Upper lobe of left lung (tissue), 4 donors: ENCODE measurements around the gene SPATS2.

Experiments
- EP300 ChIP-seq, 4 donors: sonication (generic); formaldehyde crosslinking; IDR thresholded peaks; one replicate each; pipeline ENCODE4 v1.5.1; 2017; ENCODE audit warnings: antibody characterized with exemption in 4 of 4, control low read depth in 2 of 4
- POLR2A ChIP-seq, 4 donors: fragments of 450-650 bp; IDR thresholded peaks; one replicate each; pipeline ENCODE4 v1.5.1; 2016 to 2017; ENCODE audit warnings: antibody characterized with exemption in 4 of 4, mild to moderate bottlenecking in 2 of 4
- POLR2AphosphoS5 ChIP-seq, 2 donors: sonication (generic); formaldehyde crosslinking; IDR thresholded peaks; one replicate each; pipeline ENCODE4 v1.5.1; 2017; ENCODE audit warnings: antibody characterized with exemption in 2 of 2
- TF ChIP-seq, protein P1 (sequence below), 6 experiments: fragments of 450-650 bp in 4 of 6; fragments of 200-600 bp in 2 of 6; sonication (generic) in 2 of 6; IDR thresholded peaks; one replicate each; pipeline ENCODE4 v1.5.1; 2016 to 2019; ENCODE audit warnings: antibody characterized with exemption in 6 of 6

DNA sequence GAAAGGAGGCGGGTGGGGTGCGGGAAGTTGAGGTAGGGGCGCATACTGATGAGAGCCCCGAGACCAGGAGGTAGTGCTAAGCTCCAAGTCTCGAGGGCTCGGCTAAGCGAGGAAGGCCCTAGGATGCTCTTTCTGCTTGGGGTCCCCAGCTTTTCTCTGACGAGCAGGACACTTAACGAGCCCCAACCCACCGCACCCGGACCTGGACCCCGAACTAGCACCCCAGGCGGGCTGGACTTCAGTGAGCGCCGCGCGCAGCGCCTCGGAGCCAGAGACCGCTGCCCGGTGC lies 25.5 kb upstream of the SPATS2 start:
- TF ChIP-seq POLR2A (IDR thresholded peaks at IDR 0.05), result no peak
- TF ChIP-seq, protein P1, sequence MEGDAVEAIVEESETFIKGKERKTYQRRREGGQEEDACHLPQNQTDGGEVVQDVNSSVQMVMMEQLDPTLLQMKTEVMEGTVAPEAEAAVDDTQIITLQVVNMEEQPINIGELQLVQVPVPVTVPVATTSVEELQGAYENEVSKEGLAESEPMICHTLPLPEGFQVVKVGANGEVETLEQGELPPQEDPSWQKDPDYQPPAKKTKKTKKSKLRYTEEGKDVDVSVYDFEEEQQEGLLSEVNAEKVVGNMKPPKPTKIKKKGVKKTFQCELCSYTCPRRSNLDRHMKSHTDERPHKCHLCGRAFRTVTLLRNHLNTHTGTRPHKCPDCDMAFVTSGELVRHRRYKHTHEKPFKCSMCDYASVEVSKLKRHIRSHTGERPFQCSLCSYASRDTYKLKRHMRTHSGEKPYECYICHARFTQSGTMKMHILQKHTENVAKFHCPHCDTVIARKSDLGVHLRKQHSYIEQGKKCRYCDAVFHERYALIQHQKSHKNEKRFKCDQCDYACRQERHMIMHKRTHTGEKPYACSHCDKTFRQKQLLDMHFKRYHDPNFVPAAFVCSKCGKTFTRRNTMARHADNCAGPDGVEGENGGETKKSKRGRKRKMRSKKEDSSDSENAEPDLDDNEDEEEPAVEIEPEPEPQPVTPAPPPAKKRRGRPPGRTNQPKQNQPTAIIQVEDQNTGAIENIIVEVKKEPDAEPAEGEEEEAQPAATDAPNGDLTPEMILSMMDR (IDR thresholded peaks at IDR 0.05), result no peak
- no peak for TF ChIP-seq POLR2AphosphoS5 (IDR thresholded peaks at IDR 0.05)
- no peak for TF ChIP-seq EP300 (IDR thresholded peaks at IDR 0.05)
